GM18909 (cell line): ENCODE results near the gene DNAJC5G.

ENCODE experiments used
- ATAC-seq: cut with Tn5 transposase; IDR thresholded peaks from one replicate; pipeline ENCODE4 v1.9.1; 2021; ENCODE audit warnings: mild to moderate bottlenecking; ENCODE audit not compliant: unreplicated experiment, poor library complexity

Gene DNAJC5G

GRCh38 chr2:27275211-27276150, at the start of gene DNAJC5G:
Gene DNAJC5G (plus strand): TSS chr2:27275433. CDS start chr2:27276729, 1,296 bp downstream.
- no peak for ATAC-seq

GRCh38 chr2:27225526-27225925, 49.7 kb upstream of the DNAJC5G start:
- ATAC-seq, result no peak

GRCh38 chr2:27227501-27227900, 47.7 kb upstream of the DNAJC5G start:
- ATAC-seq, result no peak

- ATAC-seq, result no peak
These were observed 43.3 kb upstream of the DNAJC5G start for GRCh38 chr2:27231921-27232320.

- no peak for ATAC-seq
These were observed 41.9 kb upstream of the DNAJC5G start for GRCh38 chr2:27233341-27233740.

- ATAC-seq, result no peak
These were observed 39.1 kb upstream of the DNAJC5G start for GRCh38 chr2:27236136-27236535.

- no peak for ATAC-seq
These were observed 38.6 kb upstream of the DNAJC5G start for GRCh38 chr2:27236626-27237025.

- no peak for ATAC-seq
These were observed 37.8 kb upstream of the DNAJC5G start for GRCh38 chr2:27237341-27237945.

GRCh38 chr2:27238976-27239375, 36.3 kb upstream of the DNAJC5G start:
- no peak for ATAC-seq

- no peak for ATAC-seq
These were observed 34.8 kb upstream of the DNAJC5G start for GRCh38 chr2:27240406-27240805.

GRCh38 chr2:27241761-27242613, 33.2 kb upstream of the DNAJC5G start:
- no peak for ATAC-seq

- no peak for ATAC-seq
These were observed 32.6 kb upstream of the DNAJC5G start for GRCh38 chr2:27242614-27242951.

- no peak for ATAC-seq
These were observed 31.7 kb upstream of the DNAJC5G start for GRCh38 chr2:27243391-27244130.

GRCh38 chr2:27245116-27245515, 30.1 kb upstream of the DNAJC5G start:
- ATAC-seq, result no peak

- ATAC-seq, result no peak
These were observed 29.6 kb upstream of the DNAJC5G start for GRCh38 chr2:27245626-27246025.

GRCh38 chr2:27247893-27248292, 27.3 kb upstream of the DNAJC5G start:
- no peak for ATAC-seq

GRCh38 chr2:27249159-27249890, 25.9 kb upstream of the DNAJC5G start:
- ATAC-seq, result no peak

- ATAC-seq, result no peak
These were observed 25.2 kb upstream of the DNAJC5G start for GRCh38 chr2:27249891-27250651.
